HCT116 (cell line): ENCODE data around the gene GFOD1. TPM values are rescaled to one million over a fixed set of nuclear protein-coding genes. Genes with fewer than 3 reads are reported as not detected.

Experiments
- ATAC-seq: fragments of 200-7000 bp; cut with Tn5 transposase; 2 replicates; pipeline ENCODE4 v1.9.1; 2020; ENCODE audit warnings: mild to moderate bottlenecking, moderate library complexity
- BruUV-seq: library from RNA; stranded (reverse); fragments of 400-500 nt; replicated peaks from 2 replicates; lab custom pipeline; 2021; lab: Mats Ljungman, UMichigan
- CTCF ChIA-PET: fragments of 300-600 bp; sonication (Branson Sonifier 250); formaldehyde crosslinking; loops from one replicate; lab custom pipeline; 2021; ENCODE audit warnings: antibody characterized with exemption; lab: Charles Lee
- POLR2A ChIA-PET: fragments of 300-600, 350-600 bp; sonication (Branson Sonifier 250); formaldehyde crosslinking; loops from one replicate; lab custom pipeline; 2021; ENCODE audit warnings: antibody characterized with exemption; lab: Charles Lee
- RAD21 ChIA-PET, 2 experiments: fragments of 300-600 bp; sonication (Branson Sonifier 250); formaldehyde crosslinking; loops; one replicate each; lab custom pipeline; 2023; ENCODE audit warnings: low total read pairs in 2 of 2; ENCODE audit not compliant: uncharacterized antibody in 2 of 2, unreplicated experiment in 2 of 2, low non-redundant PET in 1 of 2; lab: Charles Lee
- DNase-seq: peaks from one replicate; pipeline ENCODE4 v3.0.0-alpha.2; 2010; ENCODE audit warnings: low read depth, low spot score
- H2AFZ ChIP-seq: fragments of 200-600 bp; shearing (Covaris generic), sonication (generic); 2 replicates; pipeline ENCODE4 v1.6.1; 2017; ENCODE audit warnings: low read depth, mixed run types, mixed read lengths, antibody characterized with exemption, low read length; ENCODE audit not compliant: poor library complexity, severe bottlenecking
- H3K27ac ChIP-seq: 2 replicates; pipeline ENCODE4 v1.5.1; 2012; ENCODE audit warnings: low read depth, low read length
- H3K27me3 ChIP-seq: fragments of 200-600 bp; sonication (generic); 2 replicates; pipeline ENCODE4 v1.6.1; 2016; ENCODE audit warnings: mixed run types, low read length, mixed read lengths; ENCODE audit not compliant: insufficient read depth
- H3K36me3 ChIP-seq, 2 experiments: fragments of 200-500 bp in 1 of 2; fragments of 200-600 bp in 1 of 2; sonication (Bioruptor generic) in 1 of 2; sonication (generic) in 1 of 2; 2 replicates each; pipeline versions ENCODE4 v1.5.1 to v1.6.1; 2014 to 2016; ENCODE audit warnings: low read length in 2 of 2, inconsistent platforms in 1 of 2, mixed read lengths in 1 of 2, mixed run types in 1 of 2; ENCODE audit not compliant: insufficient read depth in 2 of 2, control insufficient read depth in 1 of 2
- H3K4me1 ChIP-seq, 2 experiments: fragments of 200-600 bp in 1 of 2; sonication (generic) in 1 of 2; 2 replicates each; pipeline versions ENCODE4 v1.5.1 to v1.6.1; 2012 to 2017; ENCODE audit warnings: low read length in 2 of 2, inconsistent platforms in 1 of 2, mild to moderate bottlenecking in 1 of 2, mixed read lengths in 1 of 2, mixed run types in 1 of 2, moderate library complexity in 1 of 2; ENCODE audit not compliant: insufficient read depth in 2 of 2, control insufficient read depth in 1 of 2
- H3K4me2 ChIP-seq: fragments of 200-600 bp; sonication (generic); 2 replicates; pipeline ENCODE4 v1.6.1; 2017; ENCODE audit warnings: mixed run types, low read length, mixed read lengths
- H3K4me3 ChIP-seq, 2 experiments: fragments of 200-600 bp in 1 of 2; sonication (generic) in 1 of 2; replicated peaks in 1 of 2; 2 replicates each; pipeline ENCODE4 v1.5.1; 2011 to 2016; ENCODE audit warnings: low read length in 2 of 2, control low read depth in 1 of 2, low read depth in 1 of 2, mild to moderate bottlenecking in 1 of 2, mixed read lengths in 1 of 2, mixed run types in 1 of 2
- H3K79me2 ChIP-seq: fragments of 200-600 bp; sonication (generic); 2 replicates; pipeline ENCODE4 v1.6.1; 2017; ENCODE audit warnings: mild to moderate bottlenecking, mixed run types, low read length, moderate library complexity, mixed read lengths; ENCODE audit not compliant: insufficient read depth
- H3K9ac ChIP-seq: fragments of 200-600 bp; sonication (generic); 2 replicates; pipeline ENCODE4 v1.6.1; 2016; ENCODE audit warnings: low read length, mixed read lengths
- H3K9me2 ChIP-seq: fragments of 200-600 bp; sonication (generic), shearing (Covaris generic); 2 replicates; pipeline ENCODE4 v1.6.1; 2017; ENCODE audit warnings: mixed run types, mild to moderate bottlenecking, moderate library complexity; ENCODE audit not compliant: insufficient read depth
- H3K9me3 ChIP-seq, 2 experiments: fragments of 200-500 bp in 1 of 2; fragments of 200-600 bp in 1 of 2; sonication (Bioruptor generic) in 1 of 2; sonication (generic) in 1 of 2; 2 replicates each; pipeline ENCODE4 v1.6.1; 2014 to 2017; ENCODE audit warnings: low read length in 2 of 2, mixed read lengths in 2 of 2, inconsistent platforms in 1 of 2, low read depth in 1 of 2, mild to moderate bottlenecking in 1 of 2, mixed run types in 1 of 2, moderate library complexity in 1 of 2; ENCODE audit not compliant: control insufficient read depth in 1 of 2, insufficient read depth in 1 of 2
- H4K20me1 ChIP-seq: fragments of 200-600 bp; sonication (generic), shearing (Covaris generic); 2 replicates; pipeline ENCODE4 v1.6.1; 2017; ENCODE audit warnings: mixed run types, mild to moderate bottlenecking, moderate library complexity; ENCODE audit not compliant: insufficient read depth
- CBX3 ChIP-seq: IDR thresholded peaks from 2 replicates; pipeline ENCODE4 v1.6.1; 2012; ENCODE audit warnings: low read depth
- CEBPB ChIP-seq: IDR thresholded peaks from 2 replicates; pipeline ENCODE4 v1.6.1; 2012; ENCODE audit warnings: low read depth
- CTCF ChIP-seq, 3 experiments: fragments of 200-600 bp in 1 of 3; sonication (generic) in 1 of 3; IDR thresholded peaks in 2 of 3; conservative IDR thresholded peaks in 1 of 3; 2 replicates each; pipeline ENCODE4 v1.5.1; 2012 to 2017; ENCODE audit warnings: low read depth in 2 of 3, low read length in 2 of 3, antibody characterized with exemption in 1 of 3, borderline replicate concordance in 1 of 3, control low read depth in 1 of 3, mild to moderate bottlenecking in 1 of 3, mixed read lengths in 1 of 3, mixed run types in 1 of 3, moderate library complexity in 1 of 3; ENCODE audit not compliant: insufficient read depth in 1 of 3
- ELF1 ChIP-seq: IDR thresholded peaks from 2 replicates; pipeline ENCODE4 v1.6.1; 2012; ENCODE audit warnings: low read depth, borderline replicate concordance
- EZH2 ChIP-seq: fragments of 200-600 bp; sonication (generic); IDR thresholded peaks from 2 replicates; pipeline ENCODE4 v1.6.1; 2017; ENCODE audit warnings: antibody characterized with exemption, mixed run types
- FOSL1 ChIP-seq: IDR thresholded peaks from 2 replicates; pipeline ENCODE4 v1.6.1; 2012; ENCODE audit warnings: low read depth
- JUND ChIP-seq: IDR thresholded peaks from 2 replicates; pipeline ENCODE4 v1.6.1; 2012
- MAX ChIP-seq: IDR thresholded peaks from 2 replicates; pipeline ENCODE4 v1.6.1; 2012
- POLR2A ChIP-seq: IDR thresholded peaks from 2 replicates; pipeline ENCODE4 v1.7.0; 2011; ENCODE audit warnings: borderline replicate concordance; ENCODE audit not compliant: insufficient read depth, insufficient read length; ENCODE audit errors: extremely low read depth
- POLR2AphosphoS5 ChIP-seq: IDR thresholded peaks from 2 replicates; pipeline ENCODE4 v1.6.1; 2011; ENCODE audit warnings: mild to moderate bottlenecking, low read depth, low read length, moderate library complexity
- RAD21 ChIP-seq: IDR thresholded peaks from 2 replicates; pipeline ENCODE4 v1.6.1; 2012; ENCODE audit warnings: low read depth, mild to moderate bottlenecking
- SIN3A ChIP-seq: IDR thresholded peaks from 2 replicates; pipeline ENCODE4 v1.6.1; 2012; ENCODE audit warnings: low read depth
- SP1 ChIP-seq: IDR thresholded peaks from 2 replicates; pipeline ENCODE4 v1.6.1; 2012; ENCODE audit warnings: low read depth
- SRF ChIP-seq: IDR thresholded peaks from 2 replicates; pipeline ENCODE4 v1.6.1; 2012; ENCODE audit warnings: low read depth
- TCF7L2 ChIP-seq: IDR thresholded peaks from 2 replicates; pipeline ENCODE4 v1.7.0; 2011; ENCODE audit warnings: borderline replicate concordance, inconsistent platforms; ENCODE audit not compliant: insufficient read depth, insufficient read length; ENCODE audit errors: extremely low read depth
- YY1 ChIP-seq: IDR thresholded peaks from 2 replicates; pipeline ENCODE4 v1.6.1; 2011; ENCODE audit warnings: low read length, low read depth, moderate library complexity, mild to moderate bottlenecking; ENCODE audit not compliant: insufficient replicate concordance; ENCODE audit errors: extremely low read depth
- ZBTB33 ChIP-seq: IDR thresholded peaks from 2 replicates; pipeline ENCODE4 v1.6.1; 2011; ENCODE audit warnings: mild to moderate bottlenecking, low read length, moderate library complexity; ENCODE audit not compliant: insufficient replicate concordance; ENCODE audit errors: extremely low read depth
- intact Hi-C: fragments of 100-400 bp; cut with micrococcal nuclease; formaldehyde crosslinking; loops from 2 replicates; pipeline ENCODE4 v1.10.0; 2022
- total RNA-seq: library from RNA; stranded (reverse); gene quantifications from one replicate; pipeline ENCODE4 v1.2.1, GENCODE V29; 2021; ENCODE audit not compliant: unreplicated experiment

The GFOD1 gene
- total RNA-seq, 1 experiment from 2014 or later, result 3.8 TPM

GRCh38 chr6:13372076-13372475 lies 115.3 kb downstream of the GFOD1 start:
- ChIA-PET POLR2A (no interaction called here), CTCF (no interaction called here), RAD21 (no interaction called here)
- Histone ChIP-seq H3K4me3 (no peak overlapping the region), H3K4me2 (no peak overlapping the region), H3K79me2 (no peaks in the 10 kb centered on the region), H3K9me3 (no peaks in the 10 kb centered on the region), H3K27me3 (no peaks in the 10 kb centered on the region), H3K36me3 (no peaks in the 10 kb centered on the region), H3K27ac (no peak overlapping the region), H2AFZ (no peak overlapping the region), H3K9me2 (no peaks in the 10 kb centered on the region), H3K9ac (no peak overlapping the region), H3K4me1 (no peaks in the 10 kb centered on the region; a peak in 1 of 4 replicates), H4K20me1 (no peaks in the 10 kb centered on the region)
- ATAC-seq (no peak), DNase-seq (no peak)
- intact Hi-C loops, result no loop called here
- TF ChIP-seq EZH2 (no peak), ZBTB33 (no peak), CBX3 (no peak), FOSL1 (no peak), SRF (no peak), MAX (no peak), SIN3A (no peak), POLR2A (no peak), YY1 (no peak), JUND (no peak), SP1 (no peak), CEBPB (no peak), TCF7L2 (no peak), RAD21 (no peak), ELF1 (no peak), POLR2AphosphoS5 (no peak), CTCF (IDR thresholded peaks at IDR 0.05 in 2 of 3, conservative IDR thresholded peaks at IDR 0.05 in 1 of 3; ENCODE audit: borderline replicate concordance in 1 of 3, insufficient read depth in 1 of 3, low read depth in 2 of 3, low read length in 2 of 3) (no peak)
- BruUV-seq, result no TSS peak
